ENCODE data around the gene LRMDA.

GRCh38 chr10:76558586-76558985 lies 1127.2 kb downstream of the LRMDA start:
- TF ChIP-seq, protein P1, sequence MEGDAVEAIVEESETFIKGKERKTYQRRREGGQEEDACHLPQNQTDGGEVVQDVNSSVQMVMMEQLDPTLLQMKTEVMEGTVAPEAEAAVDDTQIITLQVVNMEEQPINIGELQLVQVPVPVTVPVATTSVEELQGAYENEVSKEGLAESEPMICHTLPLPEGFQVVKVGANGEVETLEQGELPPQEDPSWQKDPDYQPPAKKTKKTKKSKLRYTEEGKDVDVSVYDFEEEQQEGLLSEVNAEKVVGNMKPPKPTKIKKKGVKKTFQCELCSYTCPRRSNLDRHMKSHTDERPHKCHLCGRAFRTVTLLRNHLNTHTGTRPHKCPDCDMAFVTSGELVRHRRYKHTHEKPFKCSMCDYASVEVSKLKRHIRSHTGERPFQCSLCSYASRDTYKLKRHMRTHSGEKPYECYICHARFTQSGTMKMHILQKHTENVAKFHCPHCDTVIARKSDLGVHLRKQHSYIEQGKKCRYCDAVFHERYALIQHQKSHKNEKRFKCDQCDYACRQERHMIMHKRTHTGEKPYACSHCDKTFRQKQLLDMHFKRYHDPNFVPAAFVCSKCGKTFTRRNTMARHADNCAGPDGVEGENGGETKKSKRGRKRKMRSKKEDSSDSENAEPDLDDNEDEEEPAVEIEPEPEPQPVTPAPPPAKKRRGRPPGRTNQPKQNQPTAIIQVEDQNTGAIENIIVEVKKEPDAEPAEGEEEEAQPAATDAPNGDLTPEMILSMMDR (IDR thresholded peaks at IDR 0.05) = no peak
- TF ChIP-seq POLR2A (IDR thresholded peaks at IDR 0.05) = no peak
- TF ChIP-seq EP300 (IDR thresholded peaks at IDR 0.05) = no peak

Data from tibial nerve (tissue), 4 donors.